Vagina (tissue), 2 donors: ENCODE results near the gene FOXO4. TPM values are rescaled to one million over a fixed set of nuclear protein-coding genes. Genes with fewer than 3 reads are reported as not detected.

Experiments
- DNase-seq, 2 donors: peaks; one replicate each; pipeline ENCODE4 v3.0.0-alpha.2; 2017; ENCODE audit errors: extremely low spot score in 2 of 2
- H3K27ac ChIP-seq: fragments of 200-600 bp; sonication (generic); one replicate; pipeline ENCODE4 v1.5.1; 2019
- H3K27me3 ChIP-seq: fragments of 200-600 bp; sonication (generic); one replicate; pipeline ENCODE4 v1.5.1; 2019
- H3K36me3 ChIP-seq, 2 donors: fragments of 200-600 bp; sonication (generic); one replicate each; pipeline ENCODE4 v1.5.1; 2017 to 2019
- H3K4me1 ChIP-seq: fragments of 200-600 bp; sonication (generic); one replicate; pipeline ENCODE4 v1.5.1; 2019
- H3K4me3 ChIP-seq, 2 donors: fragments of 200-600 bp; sonication (generic); 1 replicate in 1 of 2; 2 replicates in 1 of 2; pipeline ENCODE4 v1.5.1; 2016 to 2019
- H3K9me3 ChIP-seq: fragments of 200-600 bp; sonication (generic); one replicate; pipeline ENCODE4 v1.5.1; 2019
- POLR2A ChIP-seq, 2 donors: fragments of 450-650 bp; IDR thresholded peaks; one replicate each; pipeline ENCODE4 v1.6.1; 2017; ENCODE audit warnings: antibody characterized with exemption in 2 of 2, mild to moderate bottlenecking in 2 of 2, moderate library complexity in 2 of 2
- POLR2AphosphoS5 ChIP-seq, 2 donors: sonication (generic); formaldehyde crosslinking; IDR thresholded peaks; one replicate each; pipeline ENCODE4 v1.9.0; 2017; ENCODE audit warnings: antibody characterized with exemption in 2 of 2, mild to moderate bottlenecking in 2 of 2, low read depth in 1 of 2; ENCODE audit not compliant: insufficient read depth in 1 of 2
- intact Hi-C: fragments of 100-400 bp; cut with DNase I; formaldehyde crosslinking; loops from one replicate; pipeline ENCODE4 v1.15.1; 2023
- total RNA-seq: library from RNA; depleted of rRNA; stranded (reverse); fragments of >200 nt; gene quantifications from one replicate; pipeline ENCODE4 v1.2.3, GENCODE V29; 2016
- TF ChIP-seq, protein P1 (sequence below), 3 experiments: fragments of 450-650 bp in 2 of 3; fragments of 200-600 bp in 1 of 3; sonication (generic) in 1 of 3; IDR thresholded peaks; one replicate each; pipeline ENCODE4 v1.5.1; 2017 to 2019; ENCODE audit warnings: antibody characterized with exemption in 3 of 3, mild to moderate bottlenecking in 2 of 3, moderate library complexity in 2 of 3

FOXO4 gene
- total RNA-seq, 1 donor from 2014 or later = 22.8 TPM

DNA sequence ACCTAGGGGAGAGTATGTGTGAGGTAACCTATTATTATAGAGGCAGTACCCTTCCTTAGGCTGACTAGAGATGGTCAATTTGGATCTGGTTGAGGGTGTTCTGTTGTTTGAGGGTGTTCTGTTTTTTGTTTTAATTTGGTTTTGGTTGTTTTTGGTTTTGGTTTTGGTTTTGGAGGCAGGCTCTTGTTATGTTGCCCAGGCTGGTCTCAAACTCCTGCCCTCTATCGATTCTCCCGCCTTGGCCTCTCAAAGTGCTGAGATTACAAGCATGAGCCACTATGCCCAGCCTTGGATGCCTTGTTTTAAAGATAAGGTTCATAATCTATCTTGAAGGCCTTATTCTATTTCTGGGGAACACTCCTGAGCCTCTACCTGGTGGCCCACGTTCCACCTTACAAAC, 10.0 kb downstream of the FOXO4 start:
- intact Hi-C loops = no loop called here
- peaks cover 3% of the 10 kb centered on the region for H3K27me3 ChIP-seq

DNA sequence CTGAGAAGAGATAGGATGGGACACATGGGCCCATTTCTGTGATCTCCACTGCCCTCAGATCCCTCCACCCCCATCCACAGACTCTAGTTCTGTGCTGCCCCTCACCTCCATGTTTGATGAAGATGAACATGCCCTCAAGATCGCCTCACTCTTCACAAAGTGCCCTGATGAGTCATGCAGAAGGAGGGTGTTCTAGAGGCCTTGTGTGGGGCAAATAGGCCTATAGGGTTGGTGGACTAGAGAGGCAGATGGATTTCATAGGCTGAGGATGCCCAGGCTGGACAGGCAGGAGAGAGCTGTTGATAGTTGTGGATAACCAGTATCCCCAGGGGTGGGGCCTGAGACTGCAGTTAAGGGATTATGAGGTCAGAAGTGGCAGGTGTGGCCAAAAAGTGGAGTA, 10.8 kb downstream of the FOXO4 start, which contains the start of gene CXorf65:
Gene CXorf65, minus strand, starts transcription at position 314 of the 400 bp plus-strand sequence. Its CDS starts 184 bp downstream, at position 130.
- Histone ChIP-seq H3K4me3 (no peak within 1 kb of the TSS), H3K4me1 (peaks cover 12% of the 10 kb centered on the region), H3K9me3 (no peaks in the 10 kb centered on the region), H3K36me3 (no peaks in the 10 kb centered on the region), H3K27ac (no peak within 1 kb of the TSS), H3K27me3 (peaks cover 3% of the 10 kb centered on the region)
- no peak for DNase-seq
- intact Hi-C loops = no loop called here
- TF ChIP-seq POLR2AphosphoS5 (IDR thresholded peaks at IDR 0.05; ENCODE audit: insufficient read depth in 1 of 2, low read depth in 1 of 2) (no peak), POLR2A (IDR thresholded peaks at IDR 0.05) (no peak)
- TF ChIP-seq, protein P1, sequence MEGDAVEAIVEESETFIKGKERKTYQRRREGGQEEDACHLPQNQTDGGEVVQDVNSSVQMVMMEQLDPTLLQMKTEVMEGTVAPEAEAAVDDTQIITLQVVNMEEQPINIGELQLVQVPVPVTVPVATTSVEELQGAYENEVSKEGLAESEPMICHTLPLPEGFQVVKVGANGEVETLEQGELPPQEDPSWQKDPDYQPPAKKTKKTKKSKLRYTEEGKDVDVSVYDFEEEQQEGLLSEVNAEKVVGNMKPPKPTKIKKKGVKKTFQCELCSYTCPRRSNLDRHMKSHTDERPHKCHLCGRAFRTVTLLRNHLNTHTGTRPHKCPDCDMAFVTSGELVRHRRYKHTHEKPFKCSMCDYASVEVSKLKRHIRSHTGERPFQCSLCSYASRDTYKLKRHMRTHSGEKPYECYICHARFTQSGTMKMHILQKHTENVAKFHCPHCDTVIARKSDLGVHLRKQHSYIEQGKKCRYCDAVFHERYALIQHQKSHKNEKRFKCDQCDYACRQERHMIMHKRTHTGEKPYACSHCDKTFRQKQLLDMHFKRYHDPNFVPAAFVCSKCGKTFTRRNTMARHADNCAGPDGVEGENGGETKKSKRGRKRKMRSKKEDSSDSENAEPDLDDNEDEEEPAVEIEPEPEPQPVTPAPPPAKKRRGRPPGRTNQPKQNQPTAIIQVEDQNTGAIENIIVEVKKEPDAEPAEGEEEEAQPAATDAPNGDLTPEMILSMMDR (IDR thresholded peaks at IDR 0.05) = no peak

More for the DNA sequence above, 10.0 kb downstream of the FOXO4 start:
- TF ChIP-seq POLR2A (IDR thresholded peaks at IDR 0.05) = no peak
- TF ChIP-seq, protein P1 (IDR thresholded peaks at IDR 0.05) = no peak
- no peak for TF ChIP-seq POLR2AphosphoS5 (IDR thresholded peaks at IDR 0.05; ENCODE audit: insufficient read depth in 1 of 2, low read depth in 1 of 2)
- H3K9me3 ChIP-seq = no peaks in the 10 kb centered on the region
- no peak overlapping the region for H3K4me3 ChIP-seq
- no peak overlapping the region for H3K27ac ChIP-seq
- H3K36me3 ChIP-seq = no peaks in the 10 kb centered on the region
- DNase-seq = no peak
- H3K4me1 ChIP-seq = peaks cover 12% of the 10 kb centered on the region

DNA sequence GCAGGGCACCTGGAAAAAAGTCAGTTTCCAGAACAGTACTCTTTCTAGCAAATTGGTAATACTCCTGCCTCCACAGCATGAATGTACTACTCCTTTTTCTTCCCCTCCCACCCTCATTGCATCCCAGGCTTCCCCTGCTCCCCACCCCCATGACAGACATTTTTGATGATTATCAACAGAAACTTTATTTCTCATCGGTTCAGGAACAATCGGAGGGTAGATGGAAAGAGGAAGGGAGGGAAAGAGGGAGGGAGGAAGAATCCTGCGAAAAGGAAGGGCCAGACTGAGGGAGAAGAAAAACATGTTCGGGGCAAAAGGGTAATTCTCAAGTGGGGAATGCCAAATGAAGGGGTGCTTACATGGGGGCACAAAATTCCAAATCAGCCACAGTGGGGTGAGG, 11.6 kb downstream of the FOXO4 start:
- TF ChIP-seq, protein P1 (IDR thresholded peaks at IDR 0.05) = no peak
- TF ChIP-seq POLR2A (IDR thresholded peaks at IDR 0.05) (no peak), POLR2AphosphoS5 (IDR thresholded peaks at IDR 0.05; ENCODE audit: insufficient read depth in 1 of 2, low read depth in 1 of 2) (no peak)
- Histone ChIP-seq H3K4me3 (no peak overlapping the region), H3K27ac (no peak overlapping the region), H3K9me3 (no peaks in the 10 kb centered on the region), H3K4me1 (peaks cover 12% of the 10 kb centered on the region), H3K27me3 (peaks cover 3% of the 10 kb centered on the region), H3K36me3 (no peaks in the 10 kb centered on the region)
- no peak for DNase-seq
- intact Hi-C loops = no loop called here

DNA sequence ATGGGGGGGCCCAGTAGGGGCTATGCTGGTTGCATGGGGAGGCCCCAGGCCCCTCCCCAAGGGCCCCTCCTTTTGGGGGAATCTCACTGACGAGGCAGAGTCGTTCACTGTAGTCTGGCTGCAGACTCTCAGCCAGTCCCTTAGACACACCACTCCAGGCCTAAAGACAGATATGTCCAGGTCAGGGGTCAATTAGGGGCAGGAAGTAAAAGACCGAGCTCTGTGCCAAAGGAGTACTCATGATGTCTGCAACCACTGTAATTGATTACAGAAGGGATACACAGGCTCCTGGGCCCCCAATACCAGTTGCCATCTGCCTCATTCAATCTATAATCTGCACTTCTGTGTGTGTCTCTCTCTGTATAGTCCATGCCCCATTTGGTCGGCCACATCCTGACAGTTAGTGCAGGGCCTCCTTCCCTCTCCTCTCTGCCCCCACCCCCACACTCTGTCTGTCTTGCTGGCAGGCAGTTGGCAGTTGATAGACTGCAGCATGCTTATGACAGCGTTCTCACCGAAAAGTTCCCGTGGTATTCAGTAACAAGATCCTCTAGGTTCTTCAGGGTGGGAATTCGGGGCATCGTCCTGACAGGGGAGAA, 12.2 kb downstream of the FOXO4 start:
- Histone ChIP-seq H3K36me3 (no peaks in the 10 kb centered on the region), H3K9me3 (no peaks in the 10 kb centered on the region), H3K4me3 (no peak overlapping the region), H3K27me3 (peaks cover 3% of the 10 kb centered on the region), H3K4me1 (peaks cover 12% of the 10 kb centered on the region), H3K27ac (no peak overlapping the region)
- intact Hi-C loops = no loop called here
- no peak for DNase-seq
- TF ChIP-seq POLR2AphosphoS5 (IDR thresholded peaks at IDR 0.05; ENCODE audit: insufficient read depth in 1 of 2, low read depth in 1 of 2) (no peak), POLR2A (IDR thresholded peaks at IDR 0.05) (no peak)
- TF ChIP-seq, protein P1 (IDR thresholded peaks at IDR 0.05) = no peak

DNA sequence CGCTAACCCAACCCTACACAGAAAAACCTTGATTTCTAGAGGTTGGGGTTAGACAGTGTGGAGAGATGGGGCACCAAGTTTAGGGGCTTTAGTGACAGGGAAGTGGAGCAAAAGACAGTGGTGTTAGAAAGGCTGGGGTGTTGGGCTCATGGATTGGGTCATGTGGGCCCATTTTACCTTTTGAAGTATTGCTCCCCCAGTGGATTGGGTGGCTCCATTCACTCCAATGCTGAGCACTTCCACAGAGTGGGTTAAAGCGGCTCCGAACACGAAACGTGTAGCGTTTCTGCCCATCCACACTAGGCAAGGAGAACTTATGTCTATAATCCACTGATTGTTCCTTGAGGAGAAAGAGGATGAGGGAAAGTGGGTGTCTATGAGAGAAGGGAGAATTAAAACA, 13.4 kb downstream of the FOXO4 start:
- Histone ChIP-seq H3K9me3 (no peaks in the 10 kb centered on the region), H3K36me3 (no peaks in the 10 kb centered on the region), H3K4me1 (peaks cover 6% of the 10 kb centered on the region), H3K4me3 (no peak overlapping the region), H3K27me3 (no peaks in the 10 kb centered on the region), H3K27ac (no peak overlapping the region)
- DNase-seq = no peak
- intact Hi-C loops = no loop called here
- TF ChIP-seq, protein P1 (IDR thresholded peaks at IDR 0.05) = no peak
- TF ChIP-seq POLR2AphosphoS5 (IDR thresholded peaks at IDR 0.05; ENCODE audit: insufficient read depth in 1 of 2, low read depth in 1 of 2) = no peak
- TF ChIP-seq POLR2A (IDR thresholded peaks at IDR 0.05) = no peak
